ENCODE results near the gene HOXB6.

Gene HOXB6

GRCh38 chr17:48593840-48594537 is 10.8 kb downstream of the HOXB6 start:
- FAIRE-seq = no peak

GRCh38 chr17:48593126-48593829 is 11.5 kb downstream of the HOXB6 start, which contains the start of gene HOXB5:
Gene HOXB5 (minus strand): TSS chr17:48593779. CDS start chr17:48593682, 97 bp downstream.
- FAIRE-seq = no peak

DNA sequence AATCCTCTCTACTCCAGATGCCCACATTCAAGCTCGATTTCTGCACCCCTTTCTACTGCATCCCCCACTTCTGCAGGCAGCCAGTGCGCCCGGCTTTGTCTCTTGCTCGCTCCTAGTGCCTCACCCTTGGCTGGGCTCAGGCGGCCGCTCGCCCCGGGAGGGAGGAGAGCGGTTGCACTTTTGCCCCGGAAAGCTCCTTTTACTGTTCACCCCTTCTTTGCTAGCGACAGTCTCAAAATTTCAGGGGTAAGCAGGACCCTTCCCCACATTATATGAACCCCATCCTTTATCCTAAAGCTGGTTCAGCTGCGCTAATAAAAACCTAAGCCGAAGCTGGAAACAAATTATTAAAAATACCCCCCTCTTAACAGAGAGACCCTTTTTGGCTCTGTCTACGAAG is 12.2 kb downstream of the HOXB6 start:
- FAIRE-seq = no peak

DNA sequence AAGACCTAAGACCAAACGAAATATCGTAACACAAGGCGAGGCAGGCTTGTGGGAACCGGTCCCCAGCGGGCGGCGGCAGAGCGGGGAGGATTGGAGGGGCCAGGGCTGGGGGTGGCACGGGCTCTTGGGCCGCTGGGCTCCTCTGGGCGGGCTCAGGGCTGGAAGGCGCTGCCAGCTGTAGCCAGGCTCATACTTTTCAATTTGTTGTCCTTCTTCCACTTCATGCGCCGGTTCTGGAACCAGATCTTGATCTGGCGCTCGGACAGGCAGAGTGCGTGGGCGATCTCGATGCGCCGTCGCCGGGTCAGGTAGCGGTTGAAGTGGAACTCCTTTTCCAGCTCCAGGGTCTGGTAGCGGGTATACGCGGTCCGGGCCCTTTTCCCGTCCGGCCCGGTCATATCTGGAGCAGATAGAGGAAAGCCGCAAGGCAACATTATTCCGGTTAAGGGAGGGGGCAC is 12.7 kb downstream of the HOXB6 start:
- FAIRE-seq = no peak

- FAIRE-seq = no peak
Observed at GRCh38 chr17:48591255-48592056, 13.3 kb downstream of the HOXB6 start.

- no peak for FAIRE-seq
Observed at GRCh38 chr17:48590607-48591161, 14.1 kb downstream of the HOXB6 start.

- FAIRE-seq = no peak
Observed at GRCh38 chr17:48589831-48590606, 14.8 kb downstream of the HOXB6 start, which contains the start of gene HOXB3. Gene HOXB3 (minus strand): TSS chr17:48590241. CDS start chr17:48552474, 37,767 bp downstream.

DNA sequence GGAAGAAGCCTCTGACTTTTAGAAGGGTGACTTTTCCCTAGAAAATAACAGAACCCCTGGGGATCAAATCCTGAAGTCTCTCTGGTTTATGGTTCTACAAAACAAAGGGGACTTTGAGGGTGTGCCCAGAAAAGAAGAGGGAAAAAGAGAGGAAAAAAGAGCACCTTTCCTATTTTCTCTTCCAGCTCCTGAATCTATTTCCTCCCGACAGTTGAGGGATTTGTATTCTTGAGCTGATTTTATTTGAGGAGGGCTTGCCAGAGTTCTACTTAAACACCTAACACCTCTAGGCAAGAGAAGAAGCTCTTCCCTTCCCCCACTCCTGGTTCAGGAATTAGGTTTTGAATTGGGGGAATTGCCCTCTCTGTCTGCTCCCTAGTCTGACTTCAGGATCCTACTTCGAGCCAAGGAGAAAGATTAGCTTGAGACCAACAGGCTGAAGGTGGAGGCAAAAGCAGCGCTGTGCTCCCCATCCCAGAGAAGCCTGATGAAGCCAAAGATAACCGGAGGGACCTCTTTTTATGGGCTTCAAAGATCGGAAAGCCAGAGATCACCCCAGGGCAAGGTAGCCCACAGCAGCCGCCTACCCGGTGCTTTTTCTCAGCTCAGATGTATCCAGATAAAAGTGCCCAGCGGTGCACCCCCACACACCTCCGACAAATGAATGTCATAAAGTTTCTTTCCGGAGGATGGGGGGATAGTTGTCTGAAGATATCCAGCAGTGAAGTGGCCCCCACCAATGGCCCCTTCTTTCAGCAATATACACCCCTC is 15.5 kb downstream of the HOXB6 start:
- no peak for FAIRE-seq

- no peak for FAIRE-seq
Observed at GRCh38 chr17:48588528-48588927, 16.3 kb downstream of the HOXB6 start.

GRCh38 chr17:48588074-48588415 is 16.7 kb downstream of the HOXB6 start:
- no peak for FAIRE-seq

DNA sequence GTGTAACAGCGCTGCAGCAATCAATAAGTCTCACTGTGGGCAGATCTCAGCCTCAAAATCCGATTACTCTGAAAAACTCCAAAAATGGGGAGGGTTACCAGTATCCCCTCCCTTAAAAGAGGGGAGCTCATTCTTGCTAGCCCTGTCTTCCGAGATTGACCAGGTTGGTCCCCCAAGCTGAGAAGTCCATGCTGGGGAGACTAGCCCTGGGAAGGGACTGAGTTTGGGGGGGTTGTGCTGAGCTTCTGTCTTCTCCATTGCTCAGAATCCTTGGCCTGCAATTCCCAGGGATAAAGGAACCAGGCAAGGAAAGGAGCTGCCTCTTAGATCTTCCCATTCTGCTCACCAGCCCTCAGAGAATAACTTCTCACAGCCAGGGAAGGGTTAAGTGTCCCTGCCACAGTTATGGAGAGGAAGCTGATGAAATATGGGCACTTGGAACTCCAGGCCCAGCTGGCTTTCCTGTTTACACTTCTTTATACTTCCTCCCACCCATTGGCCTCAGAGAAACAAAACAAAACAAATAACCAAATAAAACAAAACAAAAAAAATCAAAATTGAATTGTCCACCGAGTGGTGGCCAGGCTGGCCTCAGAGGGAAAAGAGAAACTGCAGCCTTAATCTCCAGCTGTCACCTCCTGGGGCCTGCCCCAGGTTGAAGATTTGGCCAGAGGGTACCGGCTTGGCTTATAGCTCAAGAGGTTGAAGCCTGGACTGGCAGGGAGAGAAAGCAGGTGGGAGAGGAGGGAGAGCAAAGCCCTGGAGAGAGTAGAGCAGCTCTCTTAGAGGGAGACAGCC is 17.3 kb downstream of the HOXB6 start:
- FAIRE-seq = no peak

DNA sequence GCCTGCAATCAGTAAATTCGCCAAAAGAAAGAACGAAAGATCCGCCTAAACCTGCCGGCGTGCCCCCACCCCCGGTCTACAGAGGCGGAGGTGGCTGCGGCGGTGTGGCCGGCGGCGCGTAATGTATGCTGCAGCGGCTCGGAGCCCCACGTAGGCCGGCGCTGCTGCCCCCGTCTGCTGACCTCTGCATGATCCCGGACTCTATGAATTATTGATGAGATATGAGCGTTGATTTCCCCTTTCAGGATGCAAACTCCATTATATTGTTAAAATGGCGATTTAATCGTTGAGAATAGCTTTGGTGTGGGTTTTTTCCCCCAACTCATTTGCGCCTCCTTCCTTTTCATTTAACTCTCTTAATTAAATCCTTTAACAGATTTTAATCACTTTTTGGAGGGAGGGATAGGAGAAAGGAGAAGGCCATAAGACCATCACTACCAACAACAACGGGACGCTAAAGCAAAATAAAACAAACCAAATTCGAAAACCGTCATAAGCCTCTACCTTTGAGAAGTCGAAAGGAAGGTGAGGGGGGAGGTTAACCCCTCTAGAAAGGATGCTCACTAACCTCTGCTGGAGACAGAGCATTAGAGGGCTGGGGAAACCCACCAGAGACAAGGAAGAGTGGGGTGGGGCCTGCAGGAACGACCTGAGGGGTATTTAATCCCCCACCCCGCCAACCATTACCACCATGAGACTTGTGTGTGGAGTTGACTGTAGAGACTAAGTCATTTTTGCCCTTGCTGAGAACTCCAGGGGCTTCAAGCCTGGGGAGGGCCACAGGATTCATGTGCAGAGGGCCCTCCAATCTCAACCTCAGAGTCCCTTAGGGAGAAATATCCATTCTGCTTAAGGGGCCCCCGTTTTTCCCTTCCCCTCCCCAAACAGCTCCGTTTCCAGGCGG is 18.2 kb downstream of the HOXB6 start:
- no peak for FAIRE-seq

DNA sequence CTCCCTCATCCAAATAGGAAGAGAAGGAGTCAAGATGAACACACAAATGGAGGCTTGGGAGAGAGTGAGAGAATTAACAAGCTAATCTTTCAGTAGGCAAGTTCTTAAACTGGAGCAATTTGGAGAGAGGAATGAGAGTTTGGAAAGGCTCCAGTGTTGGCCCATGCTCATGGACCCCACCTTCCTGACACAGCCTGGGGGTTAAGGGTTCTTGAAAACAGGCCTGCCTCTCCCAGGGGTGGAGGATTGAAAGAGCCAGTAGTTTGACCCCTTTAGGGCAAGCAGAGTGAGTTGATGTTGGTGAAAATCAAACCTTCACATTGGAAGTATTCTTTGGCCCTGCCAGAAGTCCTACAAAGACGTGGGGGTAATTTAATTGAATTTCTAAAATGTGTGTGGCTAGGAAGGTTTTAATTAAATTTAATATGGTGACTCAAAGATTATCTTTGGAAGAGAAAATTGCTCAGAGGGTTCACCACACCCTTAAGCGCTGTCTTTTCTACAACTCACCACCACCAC is 20.5 kb downstream of the HOXB6 start:
- FAIRE-seq = no peak

DNA sequence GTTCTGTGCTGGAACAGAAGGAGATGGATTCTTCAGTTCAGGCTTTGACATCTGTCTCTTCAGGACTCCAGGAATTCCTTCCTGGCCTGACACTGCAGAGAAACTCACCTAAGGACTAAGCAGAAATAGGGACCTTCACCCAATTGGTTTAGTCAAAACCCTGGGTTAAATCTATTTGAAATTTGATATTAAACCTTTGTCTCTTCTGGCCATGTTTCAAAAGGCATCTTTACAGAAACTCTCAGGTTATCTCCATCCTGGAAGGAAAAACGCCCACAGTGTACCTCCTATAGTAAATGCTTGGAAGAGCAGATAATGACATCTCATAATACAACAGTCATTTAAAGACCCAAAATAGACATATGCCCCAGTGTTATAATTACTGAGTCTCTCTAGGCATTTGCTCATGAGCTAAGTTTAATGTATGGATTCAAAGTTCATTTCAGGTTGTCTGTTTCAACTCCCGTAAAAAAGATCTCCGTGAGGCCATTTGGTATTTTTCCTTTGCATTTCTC is 21.0 kb downstream of the HOXB6 start:
- FAIRE-seq = no peak

- FAIRE-seq = no peak
Observed at GRCh38 chr17:48582750-48583069, 22.1 kb downstream of the HOXB6 start.

- no peak for FAIRE-seq
Observed at GRCh38 chr17:48579760-48580554, 24.8 kb downstream of the HOXB6 start.

GRCh38 chr17:48579471-48579759 is 25.4 kb downstream of the HOXB6 start:
- no peak for FAIRE-seq
